NCI-H2227 (cell line): ENCODE results near the gene CRYGN.

Experiments used
- DNase-seq: peaks from one replicate; lab custom pipeline; 2025; ENCODE audit not compliant: unreplicated experiment; lab: John Stamatoyannopoulos, UW

CRYGN gene

DNA sequence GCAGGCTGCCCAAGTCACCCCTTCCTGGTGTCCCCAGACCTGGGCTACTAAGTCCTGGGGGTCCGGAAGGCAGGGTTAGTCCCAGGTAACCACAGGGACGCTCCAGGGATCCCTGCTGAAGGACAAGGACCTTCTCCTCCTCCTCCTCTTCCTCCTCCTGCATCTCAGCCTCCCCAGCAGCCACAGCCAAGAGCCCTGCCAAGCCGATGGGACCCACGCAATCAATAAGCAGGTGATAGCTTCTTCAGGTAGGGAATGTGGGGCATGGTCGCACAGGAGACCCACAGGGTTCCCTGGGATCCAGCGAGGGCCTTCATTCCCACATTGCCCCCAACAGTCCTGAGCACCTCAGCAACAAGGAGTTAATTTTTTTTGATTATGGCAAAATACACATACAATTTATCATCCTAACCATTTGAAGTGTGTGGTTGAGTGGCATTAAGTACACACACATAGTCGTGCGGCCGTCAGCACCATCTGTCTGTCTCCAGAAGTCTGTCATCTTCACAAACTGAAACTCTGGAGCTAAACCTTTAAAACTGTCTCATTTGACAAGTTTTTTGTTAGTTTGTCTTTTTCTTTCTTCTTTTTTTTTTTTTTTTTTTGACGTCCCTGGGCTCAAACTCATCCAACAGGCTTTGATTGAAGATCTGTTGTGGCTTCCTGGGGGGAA, 12.1 kb downstream of the CRYGN start:
- no peak for DNase-seq

DNA sequence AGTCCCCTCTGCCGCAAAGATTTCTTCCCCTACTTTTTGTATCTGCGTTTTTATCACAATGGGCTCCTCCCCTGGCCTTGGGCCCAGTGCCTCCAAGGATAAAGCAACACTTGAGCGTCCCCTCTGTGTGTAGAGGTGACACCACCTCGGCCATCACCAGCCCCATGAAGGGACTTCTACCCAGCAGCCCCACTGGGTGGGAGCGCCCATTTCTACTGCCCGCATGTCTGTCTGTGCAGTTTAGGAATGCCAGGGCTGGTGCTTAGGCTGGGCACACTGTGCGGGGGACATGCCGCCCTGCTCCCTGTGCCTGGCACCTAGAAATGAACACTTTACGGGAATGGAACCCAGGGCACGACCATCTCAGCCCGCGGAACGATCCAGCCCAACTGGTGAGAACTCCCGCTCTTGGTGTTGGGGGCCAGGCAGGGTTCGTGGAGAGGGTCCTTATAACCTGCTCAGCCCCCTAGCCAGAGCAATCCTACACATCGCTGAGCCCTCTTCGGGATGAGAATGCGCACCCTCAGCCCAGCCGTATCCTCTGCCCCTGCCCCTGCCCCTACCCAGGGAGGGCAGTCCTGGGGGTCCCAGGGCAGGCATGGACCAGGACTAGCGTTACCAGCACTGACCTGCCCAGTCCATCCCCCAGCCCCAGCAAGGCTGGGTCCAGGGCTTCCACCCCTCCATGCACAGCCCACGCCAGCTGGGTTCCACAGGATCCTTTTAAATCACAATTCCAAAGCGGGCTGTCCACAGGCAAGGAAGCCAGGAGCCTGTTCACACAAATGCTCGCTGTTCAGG, 12.8 kb downstream of the CRYGN start:
- DNase-seq = no peak

DNA sequence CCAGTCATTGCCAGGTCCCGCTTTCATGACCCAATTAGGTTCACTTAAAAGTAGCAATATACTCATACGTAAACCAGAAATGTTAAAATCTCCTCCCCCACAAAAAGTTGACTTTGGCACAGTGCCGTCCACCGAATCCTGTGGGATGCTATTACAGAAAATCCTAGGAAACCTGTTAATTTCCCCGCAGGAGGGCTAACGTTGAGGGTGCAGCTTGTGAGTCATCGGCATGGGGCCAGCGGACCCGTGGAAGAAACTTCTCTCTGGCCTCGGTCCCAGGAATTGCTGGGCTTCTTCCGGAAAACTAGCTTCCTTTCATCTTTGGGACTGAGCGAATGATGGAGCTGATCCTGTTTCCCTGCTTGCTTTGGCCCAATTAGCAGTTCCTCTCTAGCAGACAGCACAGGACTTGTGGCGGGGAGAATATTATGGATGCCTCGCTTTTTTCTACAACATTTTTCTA, 13.5 kb downstream of the CRYGN start:
- DNase-seq = no peak

DNA sequence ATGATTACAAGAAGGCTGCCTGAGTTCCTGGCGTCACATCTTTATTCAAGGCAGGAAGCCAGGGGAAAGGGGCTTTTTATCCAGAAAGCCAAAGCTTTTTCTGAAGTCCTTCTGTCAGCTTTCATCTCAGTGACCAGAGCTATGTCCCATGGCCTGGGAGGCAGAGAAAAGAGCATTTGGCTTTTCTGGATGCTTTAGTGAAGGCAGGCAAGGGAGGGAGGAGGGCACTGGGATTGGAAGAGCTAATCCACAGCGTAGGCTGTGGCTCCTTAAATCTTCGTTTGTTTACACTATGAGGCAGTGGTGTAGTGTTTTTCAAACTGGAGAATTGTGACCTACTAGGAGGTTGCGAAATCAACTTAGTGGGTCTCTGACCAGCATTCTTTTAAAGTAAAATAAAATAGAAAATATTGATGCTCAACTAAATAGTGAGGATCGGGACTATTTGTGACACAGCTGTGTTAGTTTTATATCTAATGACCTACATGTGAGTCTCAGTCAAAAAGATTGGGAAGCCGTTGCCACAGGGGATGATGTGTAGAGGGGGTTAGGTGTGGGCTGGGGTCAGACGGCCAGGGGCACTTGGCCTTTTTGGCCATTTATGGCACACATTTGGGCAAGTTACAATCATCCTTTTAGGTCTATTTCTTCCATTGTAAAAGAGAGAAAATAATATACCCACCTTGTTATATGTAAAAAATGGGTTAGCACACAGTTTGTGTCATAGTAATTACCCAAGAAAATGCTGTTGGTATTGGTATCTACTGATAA, 14.1 kb downstream of the CRYGN start:
- DNase-seq = no peak

DNA sequence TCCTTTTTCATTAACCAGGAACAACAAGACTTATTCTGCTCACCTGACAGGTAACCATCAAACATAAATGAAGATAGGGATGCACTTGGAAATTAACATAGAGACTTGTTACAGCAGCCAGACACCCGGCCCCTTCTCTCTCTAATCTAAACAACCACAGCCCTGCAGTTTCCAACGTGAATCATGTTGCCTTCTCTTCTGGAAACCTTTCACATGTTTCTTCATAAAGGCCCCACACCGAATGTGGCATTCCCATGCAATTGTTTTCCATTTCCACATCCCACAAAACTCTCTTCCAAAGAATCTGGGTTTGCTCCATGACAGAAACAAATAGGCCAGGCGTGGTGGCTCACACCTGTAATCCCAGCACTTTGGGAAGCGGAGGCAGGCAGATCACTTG, 15.1 kb downstream of the CRYGN start:
- DNase-seq = no peak

DNA sequence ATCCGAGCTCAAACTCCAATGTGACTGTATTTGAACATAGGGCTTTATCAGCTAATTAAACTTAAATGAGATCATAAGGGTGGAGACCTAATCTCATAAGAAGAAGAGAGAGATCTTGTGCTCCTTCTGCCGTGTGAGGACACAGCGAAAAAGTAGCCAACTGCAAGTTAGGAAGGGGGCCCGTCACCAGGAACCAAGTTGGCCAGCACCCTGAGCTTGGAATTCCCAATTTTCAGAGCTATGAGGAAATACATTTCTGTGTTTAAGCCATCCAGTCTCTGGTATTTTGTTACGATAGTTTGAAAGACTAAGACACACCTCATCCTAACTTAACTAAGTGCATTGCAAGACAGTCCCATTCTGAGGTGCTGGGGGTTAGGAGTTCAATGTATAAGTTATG, 16.0 kb downstream of the CRYGN start:
- DNase-seq = no peak

DNA sequence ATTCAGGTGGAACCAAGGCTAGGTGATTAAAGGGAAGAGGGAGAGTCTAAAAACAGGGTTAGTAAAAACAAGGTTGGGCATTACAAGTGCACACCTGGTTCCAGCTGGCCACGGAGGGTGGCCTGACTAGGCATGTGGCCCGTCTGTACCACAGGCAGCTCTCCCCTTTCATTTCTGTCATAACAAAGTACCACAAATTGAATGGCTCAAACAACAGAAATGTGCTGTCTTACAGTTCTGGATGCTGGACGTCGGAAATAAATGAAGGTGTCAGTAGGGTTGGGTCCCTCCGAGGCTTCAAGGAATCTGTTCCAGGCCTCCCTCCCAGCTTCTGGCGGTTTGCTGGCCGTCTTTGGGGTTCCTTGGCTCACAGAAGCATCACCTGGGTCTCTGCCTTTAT, 16.7 kb downstream of the CRYGN start:
- no peak for DNase-seq

DNA sequence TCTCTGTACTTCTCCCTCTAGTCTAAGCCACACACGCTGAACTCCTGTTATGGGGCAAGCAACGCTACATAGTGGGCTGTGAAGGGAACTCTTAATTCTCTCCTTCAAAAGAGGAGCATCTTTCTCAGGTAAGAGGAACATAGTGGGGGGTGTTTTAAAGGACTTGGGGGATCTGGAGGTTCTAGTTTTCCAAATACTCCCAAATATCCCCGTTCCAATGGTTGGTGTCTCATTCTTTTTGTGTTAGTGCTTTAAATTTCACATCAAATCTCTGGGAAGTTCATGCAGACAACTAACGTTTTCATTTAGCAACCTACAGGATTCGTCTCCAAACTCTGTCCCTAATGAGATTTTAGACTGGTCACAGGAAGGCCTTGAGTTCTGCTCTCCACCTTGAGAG, 17.7 kb downstream of the CRYGN start:
- DNase-seq = no peak

DNA sequence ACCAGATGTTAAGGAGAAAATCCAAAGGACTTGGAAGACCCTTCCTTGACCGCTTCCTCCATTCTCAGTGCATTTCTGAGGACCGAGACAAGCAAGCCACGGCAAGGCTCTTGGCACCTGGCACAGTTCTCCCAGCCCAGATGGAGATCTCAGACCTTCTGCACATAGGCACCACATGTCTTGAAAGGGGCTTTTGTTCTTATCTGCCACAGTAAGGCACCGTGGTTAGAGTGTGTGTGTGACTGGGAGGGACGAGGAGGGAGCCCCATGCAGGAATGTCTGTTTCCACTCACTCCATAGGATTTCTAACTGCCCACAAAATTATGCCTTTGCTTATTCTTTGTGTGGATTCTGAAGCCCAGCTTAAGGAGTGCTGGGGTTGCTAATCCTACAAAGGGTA, 19.8 kb downstream of the CRYGN start:
- DNase-seq = no peak

DNA sequence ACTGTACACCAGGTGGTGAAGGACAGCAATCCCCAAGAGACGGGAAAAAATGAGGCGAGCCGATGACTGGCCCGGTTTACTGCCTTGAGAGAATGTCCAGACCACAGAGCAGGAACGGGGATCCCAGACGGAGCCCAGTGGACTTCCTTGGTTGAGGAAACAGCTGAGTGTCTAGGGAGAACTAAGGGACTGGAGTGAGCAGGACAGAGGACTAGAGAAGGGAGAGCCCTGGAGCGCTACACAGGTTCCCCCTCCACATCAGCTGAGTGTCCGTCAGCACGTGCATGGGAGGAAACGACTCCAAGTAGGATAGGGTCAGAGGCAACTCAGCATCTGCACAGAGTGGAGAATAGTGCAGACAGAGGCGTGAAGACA, 23.0 kb downstream of the CRYGN start:
- no peak for DNase-seq

DNA sequence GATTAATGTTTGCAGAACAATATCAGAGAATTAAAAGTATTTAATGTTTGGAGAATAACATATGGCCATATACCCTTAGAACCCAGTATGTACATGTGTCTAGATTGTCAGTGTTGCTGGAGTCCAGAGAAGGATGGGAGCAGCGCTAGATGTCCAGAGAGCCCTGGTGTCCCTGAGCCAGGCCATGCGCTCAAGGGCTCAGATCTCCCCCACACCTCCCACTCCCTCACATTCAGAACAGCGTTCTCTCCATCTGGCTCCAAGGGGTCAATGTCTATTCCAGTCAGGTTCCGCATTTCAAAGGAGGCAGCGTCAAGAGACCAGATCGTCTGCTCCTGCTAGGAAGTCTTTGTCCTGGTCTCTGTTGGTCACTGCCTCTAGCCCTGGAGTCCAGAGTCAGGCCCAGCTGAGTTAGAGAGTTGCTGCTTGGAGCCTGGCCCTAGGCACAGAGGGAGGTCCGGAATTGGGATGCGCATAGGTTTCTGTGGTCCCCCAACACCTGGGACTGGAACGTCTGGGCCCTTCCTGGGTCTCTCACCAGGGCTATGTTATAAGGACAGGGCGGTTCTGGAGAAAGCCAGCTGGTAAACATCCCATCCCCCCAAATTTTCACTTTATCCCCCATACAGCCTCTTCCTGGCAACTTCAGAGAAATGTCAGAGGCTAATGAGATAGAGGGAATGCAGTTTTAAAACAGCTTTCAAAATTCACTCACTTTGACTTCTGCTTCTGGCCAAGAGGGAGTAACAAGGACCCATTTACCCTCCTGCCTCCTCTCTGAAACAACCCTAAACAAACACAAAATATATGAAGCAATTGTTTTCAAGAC, 23.6 kb downstream of the CRYGN start:
- no peak for DNase-seq

DNA sequence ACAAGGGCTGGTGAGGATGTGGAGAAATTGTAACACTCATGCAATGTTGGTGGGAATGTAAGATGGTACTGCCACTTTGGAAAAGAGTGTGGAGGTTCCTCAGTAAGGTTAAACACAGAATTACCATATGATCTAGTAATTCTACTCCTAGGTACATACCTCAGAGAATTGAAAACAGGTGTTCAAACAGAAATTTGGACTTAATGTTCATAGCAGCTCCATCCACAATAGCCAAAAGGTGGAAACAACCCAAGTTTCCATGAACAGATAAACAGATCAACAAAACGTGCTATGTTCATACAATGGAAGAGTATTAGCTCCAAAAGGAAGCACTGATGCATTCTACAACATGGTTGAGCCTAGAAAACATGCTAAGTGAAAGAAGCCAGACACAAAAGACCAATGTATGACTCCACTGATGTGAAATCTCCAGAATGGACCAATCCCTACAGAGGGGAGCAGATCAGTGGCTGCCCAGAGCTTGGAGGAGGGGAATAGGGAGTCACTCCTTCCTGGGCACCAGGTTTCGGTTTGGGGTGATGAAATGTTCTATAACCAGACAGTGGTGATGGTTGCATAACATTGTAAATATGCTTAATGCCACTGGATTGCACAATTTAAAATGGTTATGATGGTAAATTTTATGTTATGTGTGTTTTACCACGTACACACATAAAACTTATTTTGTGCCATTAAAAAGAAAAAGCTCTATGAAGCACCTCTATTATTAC, 24.4 kb downstream of the CRYGN start:
- no peak for DNase-seq

DNA sequence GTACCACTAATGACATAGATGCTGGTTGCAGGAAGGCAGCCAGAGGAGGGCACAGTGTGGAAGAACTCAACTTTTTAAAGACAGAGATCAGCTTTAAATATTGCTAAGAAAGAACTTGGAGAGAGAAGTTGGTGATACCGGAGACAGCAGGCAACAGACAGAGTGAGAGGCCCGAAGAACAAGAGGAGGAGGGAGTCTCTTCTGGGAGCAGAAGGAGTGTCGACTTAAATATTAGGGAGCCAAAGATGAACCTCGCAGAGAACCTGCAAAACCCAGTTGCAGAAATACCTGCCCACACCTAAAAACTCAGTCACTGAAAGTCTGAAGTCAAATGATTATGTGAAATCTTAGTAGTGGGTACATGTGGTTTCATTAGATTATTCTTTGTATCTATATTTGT, 26.7 kb downstream of the CRYGN start:
- no peak for DNase-seq

DNA sequence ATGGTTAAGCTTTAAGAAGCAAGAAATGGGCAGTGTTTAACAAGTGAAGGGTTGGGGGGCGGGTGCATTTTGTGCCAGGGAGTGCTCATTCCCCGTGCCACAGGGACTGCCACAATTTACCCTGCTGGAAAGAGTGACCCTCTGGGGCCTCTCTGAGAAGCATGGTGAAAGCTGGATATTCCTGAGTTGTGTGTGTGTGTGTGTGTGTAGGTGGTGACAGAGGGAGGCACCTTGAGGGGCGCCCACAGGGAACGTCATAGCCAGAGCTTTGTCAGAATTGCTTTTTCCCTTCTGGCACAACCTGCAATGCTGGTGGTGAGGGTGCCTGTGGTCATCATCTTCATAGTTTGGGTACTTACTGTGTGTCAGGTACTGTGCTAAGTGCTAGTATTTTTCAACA, 27.6 kb downstream of the CRYGN start:
- DNase-seq = no peak

DNA sequence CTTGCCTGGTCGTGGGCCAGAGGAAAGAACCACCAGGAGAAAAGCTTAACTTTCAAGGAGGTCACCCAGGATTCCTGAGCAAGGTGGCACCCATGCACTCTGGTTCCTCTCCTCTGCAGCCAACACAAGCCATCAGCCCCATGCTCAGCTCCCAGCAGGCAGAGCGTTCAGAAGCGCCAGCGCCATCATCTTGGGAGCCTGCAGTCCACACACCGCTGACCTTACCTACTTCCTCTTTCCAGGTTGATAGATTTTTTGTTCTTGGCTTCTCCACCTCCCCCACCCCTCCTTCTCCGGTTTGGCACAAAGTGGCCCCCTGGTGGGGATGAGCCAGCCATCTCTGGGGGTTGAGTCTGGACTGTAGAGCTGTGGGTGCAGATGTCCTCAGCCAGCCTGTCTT, 28.4 kb downstream of the CRYGN start:
- no peak for DNase-seq

DNA sequence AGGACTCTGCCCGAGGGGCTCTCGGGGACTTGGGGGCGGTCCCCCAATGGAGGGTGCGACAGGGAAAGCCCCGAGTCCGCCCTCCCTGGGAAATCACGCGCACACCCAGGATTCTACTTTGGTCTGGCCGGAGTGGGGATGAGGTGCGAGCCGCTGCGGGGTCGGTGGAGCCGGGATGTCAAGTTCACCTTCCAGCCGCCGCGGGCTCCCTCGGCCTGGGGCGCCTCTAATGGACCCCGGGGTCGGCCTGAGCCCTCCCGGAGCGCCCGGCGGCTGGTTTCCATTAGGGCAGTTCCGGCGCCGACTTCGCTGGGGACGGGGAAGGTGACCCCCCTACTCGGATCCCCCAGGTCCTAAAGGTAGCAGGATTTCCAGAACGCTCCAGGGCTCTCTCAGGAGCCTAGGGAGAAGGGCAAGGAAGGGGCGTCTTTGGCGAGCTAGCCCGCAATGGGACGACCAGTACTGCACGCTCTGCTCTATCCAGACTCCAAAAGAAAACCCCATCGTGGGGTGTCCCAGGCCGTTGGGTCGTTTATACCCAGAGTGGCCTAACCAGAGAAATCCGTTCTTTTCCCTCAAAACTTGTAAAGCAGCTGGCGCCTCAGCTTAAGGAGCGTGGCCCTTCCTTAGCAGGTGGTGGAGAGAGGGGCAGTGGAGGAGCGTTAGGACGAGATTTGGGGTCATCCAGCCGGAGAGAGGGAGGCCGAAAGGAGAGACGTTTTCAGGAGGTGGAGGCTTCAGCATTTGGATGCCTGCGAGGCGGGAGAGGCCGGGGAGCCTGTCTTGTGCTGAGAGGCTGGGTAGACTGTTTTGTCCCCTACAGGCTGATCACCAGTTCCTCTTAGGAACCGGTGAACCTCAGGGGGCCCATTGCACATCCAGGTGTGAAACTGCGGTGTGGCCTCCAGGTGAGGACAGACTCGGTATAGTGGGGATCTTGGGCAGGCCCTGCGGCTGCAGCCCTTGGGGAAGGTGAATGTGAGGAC, 29.2 kb downstream of the CRYGN start:
- peak; percentile 67 for DNase-seq

DNA sequence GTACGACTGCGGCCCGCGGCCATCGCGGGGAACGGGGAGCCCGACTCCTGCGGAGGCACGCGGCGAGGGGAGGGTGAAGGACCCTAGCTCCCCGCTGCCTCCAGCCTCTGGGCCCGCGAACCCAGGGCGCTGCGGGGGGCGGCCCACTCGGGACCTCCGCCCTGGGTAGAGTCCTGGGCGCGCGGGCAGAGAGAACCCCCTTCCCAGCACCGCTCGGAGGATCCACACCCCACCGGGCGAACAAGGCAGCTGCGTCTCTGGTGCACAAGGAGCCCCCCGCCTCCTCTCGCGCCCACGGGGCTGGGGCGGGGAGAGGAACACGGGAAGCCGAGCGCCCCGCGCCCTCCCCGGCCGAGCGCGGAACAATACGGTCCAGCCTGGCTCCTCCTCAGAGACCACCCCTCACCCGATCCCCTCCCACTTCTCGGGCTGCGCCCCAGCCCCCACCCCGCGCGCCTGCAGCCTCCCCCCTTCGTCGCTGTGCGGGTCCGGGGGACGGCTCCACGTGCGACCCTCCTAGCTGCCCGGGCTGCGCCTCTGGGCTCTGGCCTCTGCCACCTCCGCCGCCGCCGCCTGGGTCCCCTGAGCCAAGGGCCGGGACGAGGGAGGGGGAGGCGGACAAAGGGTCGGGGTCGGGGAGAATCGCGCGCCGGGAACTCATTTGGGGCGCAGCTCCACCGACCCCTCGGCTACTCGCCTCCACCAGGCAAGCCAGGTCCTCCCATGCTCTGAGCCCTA, 30.1 kb downstream of the CRYGN start, which contains the start of gene WDR86:
Gene WDR86, minus strand, starts transcription at position 372 of the 738 bp plus-strand sequence. CDS start 449 bp downstream, outside the sequence.
- peak; percentile 79 for DNase-seq
